Measurements from ENCODE around the gene SBNO2.

SBNO2 gene

GRCh38 chr19:1153891-1154730 is 20.0 kb downstream of the SBNO2 start:
- TF ChIP-seq POLR2AphosphoS5 (IDR thresholded peaks at IDR 0.05; ENCODE audit: low read depth, low read length): no peak
- no peak for TF ChIP-seq SIN3A (IDR thresholded peaks at IDR 0.05; ENCODE audit: borderline replicate concordance, insufficient read depth, low read length)
- TF ChIP-seq TAF1 (IDR thresholded peaks at IDR 0.05; ENCODE audit: borderline replicate concordance, insufficient read depth, low read length): no peak
- no peak for TF ChIP-seq FOXP2 (optimal IDR thresholded peaks at IDR 0.05; ENCODE audit: borderline replicate concordance, extremely low read depth, extremely low read length, insufficient read depth)
- no peak for TF ChIP-seq REST (IDR thresholded peaks at IDR 0.05; ENCODE audit: insufficient read depth in 1 of 2, low read depth in 2 of 2, low read length in 2 of 2)

- TF ChIP-seq FOXP2 (optimal IDR thresholded peaks at IDR 0.05; ENCODE audit: borderline replicate concordance, extremely low read depth, extremely low read length, insufficient read depth): no peak
- no peak for TF ChIP-seq SIN3A (IDR thresholded peaks at IDR 0.05; ENCODE audit: borderline replicate concordance, insufficient read depth, low read length)
- no peak for TF ChIP-seq POLR2AphosphoS5 (IDR thresholded peaks at IDR 0.05; ENCODE audit: low read depth, low read length)
- no peak for TF ChIP-seq REST (IDR thresholded peaks at IDR 0.05; ENCODE audit: insufficient read depth in 1 of 2, low read depth in 2 of 2, low read length in 2 of 2)
- no peak for TF ChIP-seq TAF1 (IDR thresholded peaks at IDR 0.05; ENCODE audit: borderline replicate concordance, insufficient read depth, low read length)
These were observed 22.0 kb downstream of the SBNO2 start for GRCh38 chr19:1151917-1152587.

GRCh38 chr19:1151037-1151724 is 22.9 kb downstream of the SBNO2 start:
- no peak for TF ChIP-seq REST (IDR thresholded peaks at IDR 0.05; ENCODE audit: insufficient read depth in 1 of 2, low read depth in 2 of 2, low read length in 2 of 2)

GRCh38 chr19:1150333-1151036 is 23.6 kb downstream of the SBNO2 start:
- TF ChIP-seq FOXP2 (optimal IDR thresholded peaks at IDR 0.05; ENCODE audit: borderline replicate concordance, extremely low read depth, extremely low read length, insufficient read depth) (no peak), POLR2AphosphoS5 (IDR thresholded peaks at IDR 0.05; ENCODE audit: low read depth, low read length) (no peak), TAF1 (IDR thresholded peaks at IDR 0.05; ENCODE audit: borderline replicate concordance, insufficient read depth, low read length) (no peak)

- TF ChIP-seq SIN3A (IDR thresholded peaks at IDR 0.05; ENCODE audit: borderline replicate concordance, insufficient read depth, low read length) (no peak), REST (IDR thresholded peaks at IDR 0.05; ENCODE audit: insufficient read depth in 1 of 2, low read depth in 2 of 2, low read length in 2 of 2) (no peak), FOXP2 (optimal IDR thresholded peaks at IDR 0.05; ENCODE audit: borderline replicate concordance, extremely low read depth, extremely low read length, insufficient read depth) (no peak), POLR2AphosphoS5 (IDR thresholded peaks at IDR 0.05; ENCODE audit: low read depth, low read length) (no peak), TAF1 (IDR thresholded peaks at IDR 0.05; ENCODE audit: borderline replicate concordance, insufficient read depth, low read length) (no peak)
These were observed 24.6 kb downstream of the SBNO2 start for GRCh38 chr19:1149259-1150045.
